Measurements from ENCODE around the gene POLDIP2. TPM values are rescaled to one million over a fixed set of nuclear protein-coding genes. Genes with fewer than 3 reads are reported as not detected.

POLDIP2 gene
- polyA plus RNA-seq, 1 of the 3 experiments (the other 2 are of a cell fraction): 98.1 TPM

DNA sequence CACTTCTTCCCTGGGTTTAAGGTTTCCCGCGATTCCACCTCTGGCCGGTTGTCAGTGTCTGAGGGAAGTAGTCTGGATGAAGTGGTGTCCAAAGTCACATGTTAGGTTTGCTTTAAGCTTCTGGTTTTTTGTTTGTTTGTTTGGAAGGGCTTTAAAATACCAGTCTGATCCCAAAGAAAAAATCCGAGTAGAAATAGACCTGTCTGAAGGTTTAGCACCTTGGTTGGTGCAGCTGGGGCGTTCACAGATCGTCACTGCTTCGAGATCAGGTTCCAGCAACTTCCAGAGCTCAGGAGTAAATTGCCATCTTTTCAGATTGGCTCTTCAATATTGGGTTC is 37.8 kb downstream of the POLDIP2 start:
- Histone ChIP-seq H3F3A (replicated peaks; ENCODE audit: insufficient read depth) (no peaks in the 10 kb centered on the region), H3K9me2 (no peaks in the 10 kb centered on the region), H3K4me3 (ENCODE audit: low read depth in 2 of 2, low read length in 1 of 2) (peak overlapping the region; percentile 64 to 66), H3K9me3 (no peaks in the 10 kb centered on the region), H3K9ac (peak overlapping the region; percentile 59), H3K27me3 (ENCODE audit: insufficient read depth) (no peaks in the 10 kb centered on the region), H3K27ac (ENCODE audit: low read depth in 2 of 2, low read length in 1 of 2) (peak overlapping the region; percentile 15 to 72; a peak in 3 of 4 replicates), H3K79me2 (ENCODE audit: insufficient read depth) (peaks cover 25% of the 10 kb centered on the region), H2AFZ (ENCODE audit: low read depth) (peak overlapping the region; percentile 86), H3K4me1 (ENCODE audit: control insufficient read depth in 1 of 2, insufficient read depth in 2 of 2, low read depth in 1 of 2, low read length in 1 of 2) (peaks cover 7 to 14% of the 10 kb centered on the region in 2 experiments; a peak in 1 of 4 replicates), H4K20me1 (ENCODE audit: insufficient read depth) (no peaks in the 10 kb centered on the region), H3K4me2 (peak overlapping the region; percentile 91), H3K36me3 (replicated peaks in 1 of 2; ENCODE audit: control insufficient read depth in 1 of 2, insufficient read depth in 2 of 2, low read length in 1 of 2) (no peaks in the 10 kb centered on the region)
- no peak for TF ChIP-seq POLR2AphosphoS5 (IDR thresholded peaks at IDR 0.05; ENCODE audit: low read depth, low read length)
- no peak for TF ChIP-seq YY1 (IDR thresholded peaks at IDR 0.05; ENCODE audit: low read depth)
- TF ChIP-seq GATA2 (CRISPR knock-in tag; IDR thresholded peaks at IDR 0.05): no peak
- TF ChIP-seq RCOR1 (IDR thresholded peaks at IDR 0.05; ENCODE audit: low read length): no peak
- no peak for TF ChIP-seq TEAD4 (IDR thresholded peaks at IDR 0.05; ENCODE audit: borderline replicate concordance, insufficient read depth)
- peak in 1 of 2 experiments; percentile 24; a peak in 1 of 4 replicates for TF ChIP-seq EP300 (IDR thresholded peaks at IDR 0.05; ENCODE audit: borderline replicate concordance in 1 of 2, low read depth in 1 of 2, low read length in 1 of 2)
- TF ChIP-seq NRF1 (IDR thresholded peaks at IDR 0.05; ENCODE audit: low read depth, low read length): no peak
- TF ChIP-seq ELF1 (IDR thresholded peaks at IDR 0.05): no peak
- no peak for TF ChIP-seq RXRA (IDR thresholded peaks at IDR 0.05; ENCODE audit: borderline replicate concordance, low read depth)
- TF ChIP-seq, protein P1, sequence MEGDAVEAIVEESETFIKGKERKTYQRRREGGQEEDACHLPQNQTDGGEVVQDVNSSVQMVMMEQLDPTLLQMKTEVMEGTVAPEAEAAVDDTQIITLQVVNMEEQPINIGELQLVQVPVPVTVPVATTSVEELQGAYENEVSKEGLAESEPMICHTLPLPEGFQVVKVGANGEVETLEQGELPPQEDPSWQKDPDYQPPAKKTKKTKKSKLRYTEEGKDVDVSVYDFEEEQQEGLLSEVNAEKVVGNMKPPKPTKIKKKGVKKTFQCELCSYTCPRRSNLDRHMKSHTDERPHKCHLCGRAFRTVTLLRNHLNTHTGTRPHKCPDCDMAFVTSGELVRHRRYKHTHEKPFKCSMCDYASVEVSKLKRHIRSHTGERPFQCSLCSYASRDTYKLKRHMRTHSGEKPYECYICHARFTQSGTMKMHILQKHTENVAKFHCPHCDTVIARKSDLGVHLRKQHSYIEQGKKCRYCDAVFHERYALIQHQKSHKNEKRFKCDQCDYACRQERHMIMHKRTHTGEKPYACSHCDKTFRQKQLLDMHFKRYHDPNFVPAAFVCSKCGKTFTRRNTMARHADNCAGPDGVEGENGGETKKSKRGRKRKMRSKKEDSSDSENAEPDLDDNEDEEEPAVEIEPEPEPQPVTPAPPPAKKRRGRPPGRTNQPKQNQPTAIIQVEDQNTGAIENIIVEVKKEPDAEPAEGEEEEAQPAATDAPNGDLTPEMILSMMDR (IDR thresholded peaks at IDR 0.05): no peak
- TF ChIP-seq MXI1 (IDR thresholded peaks at IDR 0.05; ENCODE audit: low read depth, low read length): no peak
- no peak for TF ChIP-seq EZH2phosphoT487 (IDR thresholded peaks at IDR 0.05; ENCODE audit: borderline replicate concordance, low read depth)
- TF ChIP-seq, protein P2, sequence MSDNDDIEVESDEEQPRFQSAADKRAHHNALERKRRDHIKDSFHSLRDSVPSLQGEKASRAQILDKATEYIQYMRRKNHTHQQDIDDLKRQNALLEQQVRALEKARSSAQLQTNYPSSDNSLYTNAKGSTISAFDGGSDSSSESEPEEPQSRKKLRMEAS (IDR thresholded peaks at IDR 0.05; ENCODE audit: low read depth): peak; percentile 15; the same call in 1 of the 2 replicates
- no peak for DNase-seq
- WGBS (ENCODE audit: low lambda C conversion rate): 1% methylated on average over 7 of the region's 7 CpGs
- POLR2A ChIA-PET: interaction anchor here (0.9 to 3.5 kb wide), 2 partner anchors 12 to 16 kb away, joined by 4 to 11 read pairs; partner anchors contain the start of genes IFT20 and TNFAIP1
- CTCF ChIA-PET: interaction anchor here (0.6 to 3.5 kb wide), 6 partner anchors 9 to 508 kb away, joined by 3 to 19 read pairs (median 7); partner anchors contain the start of genes IFT20 and TNFAIP1

DNA sequence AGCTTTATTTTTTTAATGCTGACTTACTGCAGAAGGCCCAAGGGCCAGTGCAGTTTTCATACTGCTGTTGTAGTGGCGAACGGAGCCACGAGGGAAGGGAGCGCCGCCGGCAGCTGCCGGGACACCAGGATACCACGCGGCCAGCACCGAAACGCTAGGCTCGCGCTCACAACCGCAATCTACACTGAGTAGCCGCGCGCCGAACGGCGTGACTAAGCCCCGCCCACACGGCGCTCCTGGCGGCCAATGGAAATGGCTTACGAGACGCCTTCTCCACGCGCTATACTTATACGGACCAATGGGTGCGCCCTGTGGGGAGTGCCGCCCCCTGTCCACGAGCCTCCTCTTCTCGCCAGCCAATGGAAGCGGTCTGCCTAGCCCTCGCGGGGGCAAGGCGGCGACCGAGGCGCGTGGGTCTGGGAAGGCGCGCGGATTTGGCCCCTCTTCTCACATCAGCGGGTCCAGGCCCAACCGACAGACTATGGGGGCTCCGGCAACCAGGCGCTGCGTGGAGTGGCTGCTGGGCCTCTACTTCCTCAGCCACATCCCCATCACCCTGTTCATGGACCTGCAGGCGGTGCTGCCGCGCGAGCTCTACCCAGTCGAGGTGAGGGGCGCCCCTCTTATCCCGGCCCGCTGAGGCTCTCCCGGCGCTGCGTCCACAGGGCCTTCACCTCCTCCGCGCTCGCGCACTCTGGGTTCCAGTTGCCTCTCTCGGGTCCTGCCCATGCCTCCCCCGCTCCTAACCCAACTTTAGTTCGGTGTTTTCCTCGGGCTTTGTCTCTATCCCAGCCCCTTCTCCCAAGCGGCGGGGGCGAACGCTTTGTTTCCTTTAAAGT is 38.3 kb downstream of the POLDIP2 start, which contains the start of gene TMEM97:
Gene TMEM97, plus strand, starts transcription at position 442 of the 839 bp plus-strand sequence. Its CDS starts 40 bp downstream, at position 482.
- Histone ChIP-seq H3K9me3 (no peaks in the 10 kb centered on the region), H3K4me1 (ENCODE audit: control insufficient read depth in 1 of 2, insufficient read depth in 2 of 2, low read depth in 1 of 2, low read length in 1 of 2) (peaks cover 7 to 14% of the 10 kb centered on the region in 2 experiments; a peak in 1 of 4 replicates), H3K9me2 (no peaks in the 10 kb centered on the region), H3K36me3 (replicated peaks in 1 of 2; ENCODE audit: control insufficient read depth in 1 of 2, insufficient read depth in 2 of 2, low read length in 1 of 2) (no peaks in the 10 kb centered on the region), H3F3A (replicated peaks; ENCODE audit: insufficient read depth) (no peaks in the 10 kb centered on the region), H2AFZ (ENCODE audit: low read depth) (peak within 1 kb of the TSS; percentile 98), H3K4me2 (peak within 1 kb of the TSS; percentile 91), H3K27ac (ENCODE audit: low read depth in 2 of 2, low read length in 1 of 2) (peak within 1 kb of the TSS; percentile 25 to 72; a peak in 3 of 4 replicates), H3K4me3 (ENCODE audit: low read depth in 2 of 2, low read length in 1 of 2) (peak within 1 kb of the TSS; percentile 64 to 66), H3K9ac (peak within 1 kb of the TSS; percentile 59), H3K27me3 (ENCODE audit: insufficient read depth) (no peaks in the 10 kb centered on the region), H4K20me1 (ENCODE audit: insufficient read depth) (no peaks in the 10 kb centered on the region), H3K79me2 (ENCODE audit: insufficient read depth) (peaks cover 25% of the 10 kb centered on the region)
- peak; percentile 96 for DNase-seq
- WGBS (ENCODE audit: low lambda C conversion rate): 1% methylated on average over 12 of the region's 72 CpGs
- ChIA-PET CTCF (interaction anchor here (0.6 to 3.5 kb wide), 12 partner anchors 10 to 514 kb away, joined by 3 to 19 read pairs (median 4); partner anchors contain the start of genes IFT20 and TNFAIP1), POLR2A (interaction anchor here (0.9 to 3.5 kb wide), 3 partner anchors 10 to 17 kb away, joined by 3 to 11 read pairs (median 4); partner anchors contain the start of genes IFT20 and TNFAIP1)
- no peak for TF ChIP-seq FOXJ3 (CRISPR knock-in tag; IDR thresholded peaks at IDR 0.05)
- TF ChIP-seq SIN3A (IDR thresholded peaks at IDR 0.05; ENCODE audit: borderline replicate concordance, low read depth, low read length): no peak; the same call in 1 of the 2 replicates
- TF ChIP-seq CHD2 (IDR thresholded peaks at IDR 0.05; ENCODE audit: low read length, partially characterized antibody): peak; percentile 72
- TF ChIP-seq, protein P1 (IDR thresholded peaks at IDR 0.05): 0 out of 2 replicates have a peak, but pooled peaks have one; percentile 22
- TF ChIP-seq FOXM1 (IDR thresholded peaks at IDR 0.05; ENCODE audit: low read depth): no peak
- TF ChIP-seq TEAD4 (IDR thresholded peaks at IDR 0.05; ENCODE audit: borderline replicate concordance, insufficient read depth): no peak
- peak; percentile 86 for TF ChIP-seq RFX5 (IDR thresholded peaks at IDR 0.05; ENCODE audit: low read length)
- TF ChIP-seq, protein P3, sequence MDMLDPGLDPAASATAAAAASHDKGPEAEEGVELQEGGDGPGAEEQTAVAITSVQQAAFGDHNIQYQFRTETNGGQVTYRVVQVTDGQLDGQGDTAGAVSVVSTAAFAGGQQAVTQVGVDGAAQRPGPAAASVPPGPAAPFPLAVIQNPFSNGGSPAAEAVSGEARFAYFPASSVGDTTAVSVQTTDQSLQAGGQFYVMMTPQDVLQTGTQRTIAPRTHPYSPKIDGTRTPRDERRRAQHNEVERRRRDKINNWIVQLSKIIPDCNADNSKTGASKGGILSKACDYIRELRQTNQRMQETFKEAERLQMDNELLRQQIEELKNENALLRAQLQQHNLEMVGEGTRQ (IDR thresholded peaks at IDR 0.05; ENCODE audit: borderline replicate concordance, low read depth, low read length): peak; percentile 4; the same call in 1 of the 2 replicates
- peak; percentile 56 for TF ChIP-seq POLR2AphosphoS5 (IDR thresholded peaks at IDR 0.05; ENCODE audit: low read depth, low read length)
- TF ChIP-seq, protein P2 (IDR thresholded peaks at IDR 0.05; ENCODE audit: low read depth): peak; percentile 98

All from SK-N-SH (cell line).